H9 (cell line): Measurements from ENCODE around the gene CDKAL1. TPM values are rescaled to one million over a fixed set of nuclear protein-coding genes. Genes with fewer than 3 reads are reported as not detected.

ENCODE experiments used
- DNase-seq: peaks from one replicate; pipeline ENCODE4 v3.0.0-alpha.2; 2017
- H2AFZ ChIP-seq: one replicate; pipeline ENCODE4 v1.6.1; 2013; ENCODE audit warnings: mild to moderate bottlenecking, low read length, control low read depth, moderate library complexity
- H2AK5ac ChIP-seq: 2 replicates; pipeline ENCODE4 v1.6.1; 2013; ENCODE audit warnings: low read length, control low read depth, mixed read lengths; ENCODE audit not compliant: insufficient read length
- H2BK120ac ChIP-seq: one replicate; pipeline ENCODE4 v1.6.1; 2013; ENCODE audit warnings: low read depth, mild to moderate bottlenecking, low read length, control low read depth, inconsistent platforms; ENCODE audit not compliant: poor library complexity, severe bottlenecking
- H2BK12ac ChIP-seq: 2 replicates; pipeline ENCODE4 v1.6.1; 2013; ENCODE audit warnings: low read length, control low read depth, mixed read lengths, low read depth; ENCODE audit not compliant: insufficient read length
- H2BK15ac ChIP-seq: 2 replicates; pipeline ENCODE4 v1.6.1; 2013; ENCODE audit warnings: low read depth, low read length, control low read depth
- H2BK20ac ChIP-seq: one replicate; pipeline ENCODE4 v1.6.1; 2013; ENCODE audit warnings: low read depth, mild to moderate bottlenecking, low read length, control low read depth, inconsistent platforms; ENCODE audit not compliant: poor library complexity, severe bottlenecking
- H2BK5ac ChIP-seq: 2 replicates; pipeline ENCODE4 v1.6.1; 2013; ENCODE audit warnings: low read length, control low read depth, mixed read lengths; ENCODE audit not compliant: insufficient read length
- H3K14ac ChIP-seq: 2 replicates; pipeline ENCODE4 v1.6.1; 2013; ENCODE audit warnings: low read length, control low read depth; ENCODE audit not compliant: insufficient read depth
- H3K18ac ChIP-seq: 2 replicates; pipeline ENCODE4 v1.6.1; 2013; ENCODE audit warnings: low read depth, mild to moderate bottlenecking, mixed read lengths, low read length, control low read depth; ENCODE audit not compliant: insufficient read length
- H3K23ac ChIP-seq: 2 replicates; pipeline ENCODE4 v1.6.1; 2013; ENCODE audit warnings: low read length, control low read depth, mixed read lengths, low read depth; ENCODE audit not compliant: insufficient read length
- H3K23me2 ChIP-seq: 2 replicates; pipeline ENCODE4 v1.6.1; 2013; ENCODE audit warnings: low read depth, mild to moderate bottlenecking, mixed read lengths, low read length, control low read depth; ENCODE audit not compliant: insufficient read length, poor library complexity, severe bottlenecking
- H3K27ac ChIP-seq: 2 replicates; pipeline ENCODE4 v1.5.1; 2013; ENCODE audit warnings: low read length, control low read depth, mixed read lengths, low read depth; ENCODE audit not compliant: insufficient read length
- H3K27me3 ChIP-seq: 2 replicates; pipeline ENCODE4 v1.6.1; 2013; ENCODE audit warnings: low read length, control low read depth, inconsistent platforms; ENCODE audit not compliant: insufficient read depth
- H3K4ac ChIP-seq: 2 replicates; pipeline ENCODE4 v1.6.1; 2013; ENCODE audit warnings: low read depth, mild to moderate bottlenecking, control low read depth, inconsistent platforms, low read length, moderate library complexity
- H3K4me1 ChIP-seq: 2 replicates; pipeline ENCODE4 v1.6.1; 2013; ENCODE audit warnings: low read length, control low read depth, inconsistent platforms; ENCODE audit not compliant: insufficient read depth
- H3K4me2 ChIP-seq: 2 replicates; pipeline ENCODE4 v1.6.1; 2013; ENCODE audit warnings: low read length, control low read depth, mixed read lengths; ENCODE audit not compliant: insufficient read length, insufficient read depth
- H3K56ac ChIP-seq: 2 replicates; pipeline ENCODE4 v1.6.1; 2013; ENCODE audit warnings: low read depth, mild to moderate bottlenecking, mixed read lengths, low read length, control low read depth; ENCODE audit not compliant: insufficient read length
- H3K79me1 ChIP-seq: 2 replicates; pipeline ENCODE4 v1.6.1; 2013; ENCODE audit warnings: low read depth, mild to moderate bottlenecking, moderate library complexity, low read length, control low read depth, inconsistent platforms; ENCODE audit not compliant: insufficient read depth, poor library complexity, severe bottlenecking
- H3K79me2 ChIP-seq: 2 replicates; pipeline ENCODE4 v1.6.1; 2013; ENCODE audit warnings: low read length, control low read depth, inconsistent platforms; ENCODE audit not compliant: insufficient read depth
- H3K9ac ChIP-seq: 2 replicates; pipeline ENCODE4 v1.6.1; 2013; ENCODE audit warnings: low read length, control low read depth, mixed read lengths; ENCODE audit not compliant: insufficient read length; ENCODE audit errors: extremely low read depth
- H3K9me3 ChIP-seq: one replicate; pipeline ENCODE4 v1.6.1; 2013; ENCODE audit warnings: low read depth, low read length, inconsistent platforms; ENCODE audit not compliant: control insufficient read depth
- H3T11ph ChIP-seq: one replicate; pipeline ENCODE4 v1.6.1; 2013; ENCODE audit warnings: mild to moderate bottlenecking, low read length, control low read depth, inconsistent platforms
- H4K20me1 ChIP-seq: one replicate; pipeline ENCODE4 v1.6.1; 2013; ENCODE audit not compliant: control insufficient read depth, insufficient read length, insufficient read depth
- H4K5ac ChIP-seq: 2 replicates; pipeline ENCODE4 v1.6.1; 2013; ENCODE audit warnings: low read depth, mild to moderate bottlenecking, mixed read lengths, low read length, control low read depth; ENCODE audit not compliant: insufficient read length
- H4K8ac ChIP-seq: replicated peaks from 2 replicates; pipeline ENCODE4 v1.6.1; 2013; ENCODE audit warnings: low read length, control low read depth, mixed read lengths, low read depth; ENCODE audit not compliant: insufficient read length
- H4K91ac ChIP-seq: 2 replicates; pipeline ENCODE4 v1.6.1; 2013; ENCODE audit warnings: low read depth, mild to moderate bottlenecking, moderate library complexity, mixed read lengths, low read length, control low read depth; ENCODE audit not compliant: insufficient read length
- H3K27ac Mint-ChIP-seq, 3 experiments: 2 replicates in 2 of 3; 3 replicates in 1 of 3; pipeline ENCODE4 v1.8.0; 2020 to 2021; ENCODE audit warnings: mixed read lengths in 3 of 3, mild to moderate bottlenecking in 1 of 3, moderate library complexity in 1 of 3
- H3K27me3 Mint-ChIP-seq: 2 replicates; pipeline ENCODE4 v1.8.0; 2021; ENCODE audit warnings: low read depth, mild to moderate bottlenecking, moderate library complexity, mixed read lengths
- H3K36me3 Mint-ChIP-seq, 3 experiments: 2 replicates in 2 of 3; 3 replicates in 1 of 3; pipeline ENCODE4 v1.8.0; 2020 to 2021; ENCODE audit warnings: low read depth in 3 of 3, mixed read lengths in 3 of 3; ENCODE audit not compliant: insufficient read depth in 1 of 3
- H3K4me1 Mint-ChIP-seq, 2 experiments: 2 replicates each; pipeline ENCODE4 v1.8.0; 2020; ENCODE audit warnings: mixed read lengths in 2 of 2
- H3K4me3 Mint-ChIP-seq, 2 experiments: 2 replicates in 1 of 2; 3 replicates in 1 of 2; pipeline ENCODE4 v1.8.0; 2020 to 2021; ENCODE audit warnings: mild to moderate bottlenecking in 2 of 2, mixed read lengths in 2 of 2, moderate library complexity in 1 of 2
- H3K9me3 Mint-ChIP-seq, 2 experiments: 2 replicates in 1 of 2; 3 replicates in 1 of 2; pipeline ENCODE4 v1.8.0; 2020; ENCODE audit warnings: mild to moderate bottlenecking in 2 of 2, mixed read lengths in 2 of 2, moderate library complexity in 1 of 2
- WGBS: extraction: QIAGEN DNeasy Blood & Tissue Kit; methylation state at CpG from one replicate; pipeline ENCODE4 v1.1.7; 2013; ENCODE audit warnings: missing lambda C conversion rate, low lambda C conversion rate, mixed read lengths; ENCODE audit not compliant: insufficient read length; ENCODE audit errors: extremely low coverage; 5-methylcytosine and 5-hydroxymethylcytosine counted together
- total RNA-seq: library from RNA; stranded (reverse); gene quantifications from 2 replicates; pipeline ENCODE4 v1.2.1, GENCODE V29; 2021
- TF ChIP-seq, protein P1 (sequence below): fragments of 200-600 bp; sonication (generic); conservative IDR thresholded peaks from 3 replicates; pipeline ENCODE4 v1.8.0; 2021; ENCODE audit warnings: antibody characterized with exemption, mild to moderate bottlenecking

Gene CDKAL1
- total RNA-seq, 1 experiment from 2014 or later = 23.0 TPM

DNA sequence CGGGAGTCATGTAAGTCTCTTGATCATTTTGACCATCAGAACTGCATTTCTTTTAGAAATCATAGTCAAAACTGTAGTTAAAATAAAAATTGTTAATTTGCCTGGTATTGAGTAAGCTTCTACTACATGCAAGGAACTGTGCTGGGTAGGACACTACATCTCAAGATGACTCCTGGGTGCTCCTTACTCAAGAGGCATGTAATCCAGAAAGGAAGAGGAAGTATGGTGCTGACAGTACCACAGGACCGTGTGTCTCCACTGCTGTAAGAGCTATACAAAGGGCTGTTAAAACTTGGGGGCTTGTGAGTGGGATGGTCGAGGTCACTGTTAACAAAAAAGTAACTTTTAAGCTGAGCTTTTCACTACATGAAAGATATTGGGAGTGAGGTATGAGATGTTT is 551.0 kb downstream of the CDKAL1 start:
- no peak overlapping the region for H3K4me2 ChIP-seq
- H3K14ac ChIP-seq = no peak overlapping the region
- H2AFZ ChIP-seq = no peak overlapping the region
- H4K91ac ChIP-seq = no peak overlapping the region
- H3K9ac ChIP-seq = no peak overlapping the region
- H3K4ac ChIP-seq = no peak overlapping the region
- no CpG with 5 or more reads among the region's 3 CpGs for WGBS
- no peak overlapping the region for H2BK120ac ChIP-seq
- H3K79me1 ChIP-seq = no peaks in the 10 kb centered on the region
- no peaks in the 10 kb centered on the region for H3K79me2 ChIP-seq
- H4K8ac ChIP-seq = no peak overlapping the region
- H3K56ac ChIP-seq = no peak overlapping the region
- H3K27ac Mint-ChIP-seq = no peak overlapping the region
- no peak overlapping the region for H3K27ac ChIP-seq
- H2BK5ac ChIP-seq = no peak overlapping the region
- H3T11ph ChIP-seq = no peak overlapping the region
- no peak overlapping the region for H2BK12ac ChIP-seq
- no peaks in the 10 kb centered on the region for H3K9me3 Mint-ChIP-seq
- H3K36me3 Mint-ChIP-seq = no peaks in the 10 kb centered on the region; a peak in 1 of 7 replicates
- H3K4me1 Mint-ChIP-seq = no peaks in the 10 kb centered on the region
- no peaks in the 10 kb centered on the region for H3K27me3 ChIP-seq
- TF ChIP-seq, protein P1, sequence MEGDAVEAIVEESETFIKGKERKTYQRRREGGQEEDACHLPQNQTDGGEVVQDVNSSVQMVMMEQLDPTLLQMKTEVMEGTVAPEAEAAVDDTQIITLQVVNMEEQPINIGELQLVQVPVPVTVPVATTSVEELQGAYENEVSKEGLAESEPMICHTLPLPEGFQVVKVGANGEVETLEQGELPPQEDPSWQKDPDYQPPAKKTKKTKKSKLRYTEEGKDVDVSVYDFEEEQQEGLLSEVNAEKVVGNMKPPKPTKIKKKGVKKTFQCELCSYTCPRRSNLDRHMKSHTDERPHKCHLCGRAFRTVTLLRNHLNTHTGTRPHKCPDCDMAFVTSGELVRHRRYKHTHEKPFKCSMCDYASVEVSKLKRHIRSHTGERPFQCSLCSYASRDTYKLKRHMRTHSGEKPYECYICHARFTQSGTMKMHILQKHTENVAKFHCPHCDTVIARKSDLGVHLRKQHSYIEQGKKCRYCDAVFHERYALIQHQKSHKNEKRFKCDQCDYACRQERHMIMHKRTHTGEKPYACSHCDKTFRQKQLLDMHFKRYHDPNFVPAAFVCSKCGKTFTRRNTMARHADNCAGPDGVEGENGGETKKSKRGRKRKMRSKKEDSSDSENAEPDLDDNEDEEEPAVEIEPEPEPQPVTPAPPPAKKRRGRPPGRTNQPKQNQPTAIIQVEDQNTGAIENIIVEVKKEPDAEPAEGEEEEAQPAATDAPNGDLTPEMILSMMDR = no peak
- no peak overlapping the region for H2AK5ac ChIP-seq
- no peaks in the 10 kb centered on the region for H4K20me1 ChIP-seq
- H3K4me3 Mint-ChIP-seq = no peak overlapping the region
- H3K23ac ChIP-seq = peak overlapping the region; percentile 95
- no peaks in the 10 kb centered on the region for H3K23me2 ChIP-seq
- H4K5ac ChIP-seq = no peak overlapping the region
- H3K9me3 ChIP-seq = no peaks in the 10 kb centered on the region
- H2BK15ac ChIP-seq = no peak overlapping the region
- H3K4me1 ChIP-seq = no peaks in the 10 kb centered on the region
- H2BK20ac ChIP-seq = no peak overlapping the region
- no peaks in the 10 kb centered on the region; the same call in 1 of the 2 replicates for H3K27me3 Mint-ChIP-seq
- DNase-seq = no peak
- no peak overlapping the region for H3K18ac ChIP-seq
